CD14-positive monocyte (primary cell): ENCODE data around the gene RSRC1. TPM values are rescaled to one million over a fixed set of nuclear protein-coding genes. Genes with fewer than 3 reads are reported as not detected.

Experiments used
- DNase-seq, 3 donors: peaks; one replicate each; pipeline ENCODE4 v3.0.0-alpha.2; 2011 to 2022
- H2AFZ ChIP-seq: 2 replicates; pipeline ENCODE4 v1.6.0; 2012; ENCODE audit warnings: mild to moderate bottlenecking, low read depth, low read length, inconsistent platforms; ENCODE audit not compliant: insufficient read depth, poor library complexity, severe bottlenecking
- H3K27ac ChIP-seq, 2 donors: 1 replicate in 1 of 2; 2 replicates in 1 of 2; pipeline ENCODE4 v1.5.1; 2012 to 2013; ENCODE audit warnings: low read length in 2 of 2, control low read depth in 1 of 2, inconsistent platforms in 1 of 2, low read depth in 1 of 2, mild to moderate bottlenecking in 1 of 2
- H3K27me3 ChIP-seq, 2 donors: one replicate each; pipeline versions ENCODE4 v1.6.0 to v1.6.1; 2011 to 2013; ENCODE audit warnings: low read length in 2 of 2; ENCODE audit not compliant: control insufficient read depth in 2 of 2, insufficient read depth in 2 of 2
- H3K36me3 ChIP-seq, 2 donors: replicated peaks in 1 of 2; 1 replicate in 1 of 2; 2 replicates in 1 of 2; pipeline versions ENCODE4 v1.5.1 to v1.6.1; 2012 to 2013; ENCODE audit warnings: low read length in 2 of 2, control low read depth in 1 of 2, inconsistent platforms in 1 of 2, mild to moderate bottlenecking in 1 of 2; ENCODE audit not compliant: insufficient read depth in 2 of 2, control insufficient read depth in 1 of 2
- H3K4me1 ChIP-seq, 2 donors: 1 replicate in 1 of 2; 2 replicates in 1 of 2; pipeline versions ENCODE4 v1.5.1 to v1.6.1; 2012 to 2013; ENCODE audit warnings: low read length in 2 of 2, control low read depth in 1 of 2, inconsistent platforms in 1 of 2, mild to moderate bottlenecking in 1 of 2, moderate library complexity in 1 of 2; ENCODE audit not compliant: insufficient read depth in 2 of 2, control insufficient read depth in 1 of 2
- H3K4me2 ChIP-seq: replicated peaks from 2 replicates; pipeline ENCODE3; 2012; ENCODE audit warnings: low read length, moderate library complexity, mild to moderate bottlenecking; ENCODE audit not compliant: poor library complexity, severe bottlenecking; ENCODE audit errors: extremely low read depth
- H3K4me3 ChIP-seq, 3 experiments: fragments of 200-600 bp in 1 of 3; sonication (generic) in 1 of 3; replicated peaks in 1 of 3; 1 replicate in 2 of 3; 2 replicates in 1 of 3; pipeline ENCODE4 v1.5.1; 2011 to 2013; ENCODE audit warnings: low read length in 3 of 3, mild to moderate bottlenecking in 3 of 3, control low read depth in 2 of 3, low read depth in 2 of 3, inconsistent platforms in 1 of 3, moderate library complexity in 1 of 3
- H3K79me2 ChIP-seq: 2 replicates; pipeline ENCODE4 v1.6.0; 2012; ENCODE audit warnings: mild to moderate bottlenecking, control low read depth, inconsistent platforms, low read length, moderate library complexity; ENCODE audit not compliant: insufficient read depth
- H3K9ac ChIP-seq: 2 replicates; pipeline ENCODE4 v1.6.0; 2017; ENCODE audit warnings: low read length, mild to moderate bottlenecking; ENCODE audit not compliant: insufficient read depth, poor library complexity, severe bottlenecking
- H3K9me3 ChIP-seq, 2 donors: replicated peaks in 1 of 2; 1 replicate in 1 of 2; 2 replicates in 1 of 2; pipeline versions ENCODE4 v1.5.1 to v1.6.1; 2012 to 2013; ENCODE audit warnings: low read length in 2 of 2, control low read depth in 1 of 2; ENCODE audit not compliant: control insufficient read depth in 1 of 2, insufficient read depth in 1 of 2
- H4K20me1 ChIP-seq: 2 replicates; pipeline ENCODE4 v1.6.0; 2012; ENCODE audit warnings: mild to moderate bottlenecking, low read length, control low read depth, moderate library complexity; ENCODE audit not compliant: insufficient read depth
- H3K27ac Mint-ChIP-seq, 7 donors: one replicate each; pipeline ENCODE4 v1.8.0; 2020; ENCODE audit warnings: mild to moderate bottlenecking in 7 of 7, mixed read lengths in 7 of 7, moderate library complexity in 6 of 7, inconsistent platforms in 2 of 7
- H3K27me3 Mint-ChIP-seq, 3 donors: one replicate each; pipeline ENCODE4 v1.8.0; 2021 to 2022; ENCODE audit warnings: low read depth in 3 of 3, mild to moderate bottlenecking in 3 of 3, mixed read lengths in 3 of 3, moderate library complexity in 3 of 3, inconsistent platforms in 1 of 3
- H3K36me3 Mint-ChIP-seq, 2 donors: one replicate each; pipeline ENCODE4 v1.8.0; 2020; ENCODE audit warnings: mixed read lengths in 2 of 2, inconsistent platforms in 1 of 2, mild to moderate bottlenecking in 1 of 2
- H3K4me1 Mint-ChIP-seq: one replicate; pipeline ENCODE4 v1.8.0; 2020; ENCODE audit warnings: mild to moderate bottlenecking, mixed read lengths
- H3K4me3 Mint-ChIP-seq, 2 donors: one replicate each; pipeline ENCODE4 v1.8.0; 2020; ENCODE audit warnings: mild to moderate bottlenecking in 2 of 2, mixed read lengths in 2 of 2, moderate library complexity in 1 of 2
- H3K9me3 Mint-ChIP-seq, 7 donors: one replicate each; pipeline ENCODE4 v1.8.0; 2020 to 2022; ENCODE audit warnings: mixed read lengths in 7 of 7, mild to moderate bottlenecking in 6 of 7, moderate library complexity in 6 of 7, inconsistent platforms in 2 of 7
- WGBS: methylation state at CpG from one replicate; pipeline ENCODE4 v1.1.5; 2013; ENCODE audit warnings: missing lambda C conversion rate; ENCODE audit not compliant: insufficient coverage; 5-methylcytosine and 5-hydroxymethylcytosine counted together
- intact Hi-C, 2 donors: fragments of 100-400 bp; cut with micrococcal nuclease; formaldehyde crosslinking; loops; one replicate each; pipeline versions ENCODE4 v1.15.0 to v1.15.1; 2023
- polyA plus RNA-seq, 3 donors: library from polyadenylated mRNA; depleted of rRNA in 1 of 3; unstranded in 2 of 3; stranded (reverse) in 1 of 3; fragments of 300-500 nt in 2 of 3; fragments of >200 nt in 1 of 3; fragmentation: Illumina TruSeq in 2 of 3; gene quantifications; 1 replicate in 2 of 3; 2 replicates in 1 of 3; pipeline ENCODE4 v1.2.3, GENCODE V29; 2012 to 2021
- TF ChIP-seq, protein P1 (sequence below): fragments of 200-600 bp; IDR thresholded peaks from one replicate; pipeline ENCODE4 v1.8.0; 2022; ENCODE audit warnings: antibody characterized with exemption, mild to moderate bottlenecking

Gene RSRC1
- polyA plus RNA-seq, 3 donors, result 6.6 to 31.7 (median 15.1) TPM

- Mint-ChIP-seq H3K27me3 (peaks cover 20 to 44% (median 28%) of the 10 kb centered on the region in 3 donors), H3K36me3 (no peaks in the 10 kb centered on the region), H3K9me3 (peaks cover 11 to 22% (median 14%) of the 10 kb centered on the region in 7 donors), H3K4me3 (no peak overlapping the region), H3K27ac (no peak overlapping the region), H3K4me1 (peaks cover 10% of the 10 kb centered on the region)
- H3K4me1 ChIP-seq, result peaks cover 10 to 11% of the 10 kb centered on the region in 2 donors
- no peak overlapping the region for H3K27ac ChIP-seq
- no peak overlapping the region for H3K9ac ChIP-seq
- no peak overlapping the region for H2AFZ ChIP-seq
- WGBS, result 91% methylated on average over 3 of the region's 3 CpGs
- no peaks in the 10 kb centered on the region for H3K79me2 ChIP-seq
- H4K20me1 ChIP-seq, result no peaks in the 10 kb centered on the region
- H3K4me3 ChIP-seq, result no peak overlapping the region
- no peak overlapping the region for H3K4me2 ChIP-seq
- TF ChIP-seq, protein P1, sequence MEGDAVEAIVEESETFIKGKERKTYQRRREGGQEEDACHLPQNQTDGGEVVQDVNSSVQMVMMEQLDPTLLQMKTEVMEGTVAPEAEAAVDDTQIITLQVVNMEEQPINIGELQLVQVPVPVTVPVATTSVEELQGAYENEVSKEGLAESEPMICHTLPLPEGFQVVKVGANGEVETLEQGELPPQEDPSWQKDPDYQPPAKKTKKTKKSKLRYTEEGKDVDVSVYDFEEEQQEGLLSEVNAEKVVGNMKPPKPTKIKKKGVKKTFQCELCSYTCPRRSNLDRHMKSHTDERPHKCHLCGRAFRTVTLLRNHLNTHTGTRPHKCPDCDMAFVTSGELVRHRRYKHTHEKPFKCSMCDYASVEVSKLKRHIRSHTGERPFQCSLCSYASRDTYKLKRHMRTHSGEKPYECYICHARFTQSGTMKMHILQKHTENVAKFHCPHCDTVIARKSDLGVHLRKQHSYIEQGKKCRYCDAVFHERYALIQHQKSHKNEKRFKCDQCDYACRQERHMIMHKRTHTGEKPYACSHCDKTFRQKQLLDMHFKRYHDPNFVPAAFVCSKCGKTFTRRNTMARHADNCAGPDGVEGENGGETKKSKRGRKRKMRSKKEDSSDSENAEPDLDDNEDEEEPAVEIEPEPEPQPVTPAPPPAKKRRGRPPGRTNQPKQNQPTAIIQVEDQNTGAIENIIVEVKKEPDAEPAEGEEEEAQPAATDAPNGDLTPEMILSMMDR, result no peak
- no peaks in the 10 kb centered on the region for H3K36me3 ChIP-seq
- intact Hi-C loops, result no loop called here
- peaks cover 8 to 31% of the 10 kb centered on the region in 2 donors for H3K27me3 ChIP-seq
- no peak for DNase-seq
- no peaks in the 10 kb centered on the region for H3K9me3 ChIP-seq
Measured at GRCh38 chr3:158568784-158569183, 458.9 kb downstream of the RSRC1 start.

- Histone ChIP-seq H3K79me2 (no peaks in the 10 kb centered on the region), H3K27ac (no peak overlapping the region), H3K27me3 (peaks cover 8 to 31% of the 10 kb centered on the region in 2 donors), H4K20me1 (no peaks in the 10 kb centered on the region), H3K4me1 (peaks cover 10 to 11% of the 10 kb centered on the region in 2 donors), H3K36me3 (no peaks in the 10 kb centered on the region), H3K9me3 (no peaks in the 10 kb centered on the region), H2AFZ (no peak overlapping the region), H3K9ac (no peak overlapping the region), H3K4me2 (no peak overlapping the region), H3K4me3 (no peak overlapping the region)
- Mint-ChIP-seq H3K36me3 (no peaks in the 10 kb centered on the region), H3K9me3 (peaks cover 11 to 22% (median 14%) of the 10 kb centered on the region in 7 donors), H3K27me3 (peaks cover 20 to 48% (median 28%) of the 10 kb centered on the region in 3 donors), H3K4me1 (peaks cover 10% of the 10 kb centered on the region), H3K27ac (peak overlapping the region in 2 of 7 donors; percentile 74 to 82), H3K4me3 (peak overlapping the region in 1 of 2 donors; percentile 89)
- intact Hi-C loops, result no loop called here
- DNase-seq, result no peak
- TF ChIP-seq, protein P1, result no peak
- WGBS, result no CpG with 5 or more reads among the region's 3 CpGs
Measured at GRCh38 chr3:158569794-158570193, 459.9 kb downstream of the RSRC1 start.
